SK-MEL-5 (cell line): ENCODE measurements around the gene ABCG2. TPM values are rescaled to one million over a fixed set of nuclear protein-coding genes. Genes with fewer than 3 reads are reported as not detected.
A peak's percentile ranks its signal among the peaks of the same experiment; 100 is the strongest.
"Not testable (repeated sequence)": the region's sequence is repeated elsewhere in the genome, so short reads cannot be mapped to it uniquely, and the experiment has no call there.

Experiments used
- DNase-seq: peaks from one replicate; pipeline ENCODE4 v3.0.0-alpha.2; 2016; ENCODE audit warnings: low read depth, low spot score
- in situ Hi-C: cut with HindIII; loops from 2 replicates; pipeline ENCODE4 v1.10.0; 2016; ENCODE audit warnings: low sequenced_read_pairs, high pct_unique_total_duplicates, low pct_unique_long_range_greater_than_20kb
- total RNA-seq: library from RNA; depleted of rRNA; stranded (reverse); fragments of >200 nt; shearing (Covaris generic); gene quantifications from 2 replicates; pipeline ENCODE4 v1.2.3, GENCODE V29; 2014

The ABCG2 gene
- total RNA-seq, 1 experiment from 2014 or later: 2.0 TPM

DNA sequence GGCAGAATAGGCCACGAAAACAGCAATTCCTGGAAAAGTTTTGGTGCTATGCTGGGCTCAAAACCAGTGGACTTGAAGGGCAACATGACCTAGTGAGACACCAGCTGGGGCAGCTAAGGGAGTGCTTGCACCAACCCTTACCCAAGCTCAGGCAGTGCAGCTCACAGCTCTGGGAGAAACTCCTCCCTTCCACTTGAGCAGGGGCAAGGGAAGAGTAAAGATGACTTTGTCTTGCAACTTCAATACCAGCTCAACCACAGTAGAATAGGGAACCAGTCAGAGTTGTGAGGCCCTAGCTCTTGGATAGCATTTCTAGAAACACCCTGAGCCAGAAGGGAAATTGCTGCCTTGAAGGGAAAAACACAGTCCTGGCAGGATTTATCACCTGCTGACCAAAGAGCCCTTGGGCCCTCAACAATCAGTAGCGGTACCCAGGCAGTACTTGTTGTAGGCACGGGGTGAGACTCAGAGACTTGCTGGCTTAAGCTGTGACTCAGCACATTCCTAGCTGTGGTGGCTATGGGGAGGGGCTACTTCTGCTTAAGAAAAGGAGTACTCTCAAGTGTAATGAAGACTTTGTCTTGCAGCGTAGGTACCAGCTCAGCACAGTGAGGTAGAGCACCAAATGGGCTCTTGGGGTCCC is 19.7 kb upstream of the ABCG2 start:
- in situ Hi-C loops: no loop called here
- DNase-seq: no peak

GRCh38 chr4:88172987-88173386 is 14.5 kb upstream of the ABCG2 start:
- no peak for DNase-seq
- in situ Hi-C loops: no loop called here

DNA sequence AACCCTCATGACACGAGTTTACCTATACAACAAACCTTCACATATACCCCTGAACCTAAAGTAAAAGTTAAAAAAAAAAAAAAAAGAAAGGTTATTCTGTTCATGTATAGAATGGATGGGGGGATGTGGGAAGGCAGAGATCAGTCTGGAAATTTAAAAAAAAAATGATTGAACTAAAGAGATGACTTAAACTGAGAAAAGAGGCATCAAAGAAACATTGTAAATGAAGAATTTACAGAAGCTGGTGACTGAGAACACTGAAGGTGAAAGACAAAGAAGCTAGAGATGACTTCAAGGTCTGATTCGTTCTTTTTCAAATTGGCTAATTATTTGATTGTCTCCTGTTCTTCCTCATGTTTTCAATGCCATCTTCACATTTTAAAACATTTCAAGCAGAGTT is 12.8 kb upstream of the ABCG2 start:
- no peak for DNase-seq
- in situ Hi-C loops: no loop called here

DNA sequence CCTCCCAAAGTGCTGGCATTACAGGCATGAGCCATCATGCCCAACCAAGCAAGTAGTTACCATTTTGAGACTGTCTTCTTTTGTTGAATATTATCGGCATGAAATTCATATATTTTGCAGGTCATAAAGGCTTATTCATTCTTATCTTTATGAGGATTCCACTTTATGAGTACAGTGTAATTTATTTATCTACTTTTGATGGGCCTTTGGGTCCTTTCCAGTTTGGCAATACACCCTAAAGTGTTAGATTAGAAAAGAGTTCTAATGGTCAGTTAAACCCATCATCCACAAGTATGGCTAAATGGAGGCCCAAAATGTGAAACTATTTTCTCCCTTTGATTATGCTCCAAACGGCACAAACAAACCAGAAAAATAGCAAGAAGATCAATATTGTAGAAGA is 10.9 kb upstream of the ABCG2 start:
- in situ Hi-C loops: no loop called here
- DNase-seq: no peak

GRCh38 chr4:88166608-88167007 is 8.2 kb upstream of the ABCG2 start:
- DNase-seq: peak; percentile 17

DNA sequence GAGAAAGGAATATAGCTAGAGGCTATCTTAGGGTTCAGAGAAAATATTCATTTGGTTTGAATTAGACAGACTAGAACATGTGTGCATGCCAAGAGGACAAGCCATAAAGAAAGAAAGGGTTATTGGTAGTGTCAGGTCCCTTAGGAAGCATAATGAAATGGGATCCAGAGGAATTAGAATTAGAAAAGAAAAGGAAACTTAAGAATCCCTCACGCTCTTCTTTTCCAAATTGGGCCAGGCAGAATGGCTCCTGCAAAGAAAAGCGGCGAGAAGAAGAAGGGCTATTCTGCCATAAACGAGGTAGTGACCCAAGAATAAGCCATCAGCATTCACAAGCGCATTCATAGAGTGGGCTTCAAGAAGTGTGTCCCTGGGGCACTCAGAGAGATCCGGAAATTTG is 4.9 kb upstream of the ABCG2 start:
- in situ Hi-C loops: no loop called here
- DNase-seq: no peak

More at GRCh38 chr4:88166608-88167007, 8.2 kb upstream of the ABCG2 start:
- in situ Hi-C loops: no loop called here

GRCh38 chr4:88162626-88163025 is 4.2 kb upstream of the ABCG2 start:
- no peak for DNase-seq
- in situ Hi-C loops: no loop called here

DNA sequence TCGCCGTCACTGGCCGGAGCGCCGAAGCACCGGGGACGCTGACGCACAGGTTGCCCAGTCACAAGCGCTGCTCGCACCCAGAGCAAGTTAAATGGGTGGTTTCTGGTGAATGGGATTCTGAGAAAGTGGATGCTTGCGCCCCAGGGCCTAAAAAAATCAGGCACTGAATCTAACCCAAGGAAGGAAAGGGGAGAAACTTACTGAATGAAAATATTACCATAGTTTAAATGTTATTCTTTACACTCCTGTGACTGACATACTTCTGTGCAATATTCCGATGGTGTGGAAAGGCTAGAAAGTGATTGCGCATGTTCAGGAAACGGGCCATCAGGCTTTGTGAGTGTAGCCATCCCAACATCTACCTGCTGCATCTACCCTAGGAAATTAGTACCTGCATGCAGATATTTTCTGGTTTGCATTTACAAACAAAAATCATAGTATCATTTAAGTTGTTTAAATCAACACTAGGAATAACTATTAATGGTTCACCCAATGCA is 838 bp upstream of the ABCG2 start:
- in situ Hi-C loops: no loop called here
- no peak for DNase-seq

DNA sequence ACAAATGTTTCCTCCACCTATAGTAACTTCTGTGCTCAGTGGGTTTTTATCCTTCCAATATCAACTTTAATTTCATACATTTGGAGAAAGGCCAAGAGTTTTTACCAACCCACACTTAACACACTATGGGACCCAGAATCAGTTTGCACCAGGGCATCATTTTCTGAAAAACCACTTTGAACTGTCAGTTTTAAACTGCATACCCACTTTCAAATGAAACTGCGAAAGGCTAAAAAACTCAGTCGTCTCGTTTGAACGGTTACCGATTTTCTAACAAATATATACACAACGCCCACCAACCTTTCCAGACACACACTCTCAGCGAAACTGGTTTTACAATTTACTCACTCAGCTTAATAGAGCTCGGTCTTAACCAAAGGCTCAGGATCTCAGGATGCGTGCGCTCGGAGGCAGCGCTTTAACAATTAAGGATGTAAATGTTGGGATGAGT is 376 bp downstream of the ABCG2 start:
- in situ Hi-C loops: no loop called here
- peak; percentile 5 for DNase-seq

GRCh38 chr4:88152331-88152730 is 6.1 kb downstream of the ABCG2 start:
- in situ Hi-C loops, DNase-seq: not testable (repeated sequence)

DNA sequence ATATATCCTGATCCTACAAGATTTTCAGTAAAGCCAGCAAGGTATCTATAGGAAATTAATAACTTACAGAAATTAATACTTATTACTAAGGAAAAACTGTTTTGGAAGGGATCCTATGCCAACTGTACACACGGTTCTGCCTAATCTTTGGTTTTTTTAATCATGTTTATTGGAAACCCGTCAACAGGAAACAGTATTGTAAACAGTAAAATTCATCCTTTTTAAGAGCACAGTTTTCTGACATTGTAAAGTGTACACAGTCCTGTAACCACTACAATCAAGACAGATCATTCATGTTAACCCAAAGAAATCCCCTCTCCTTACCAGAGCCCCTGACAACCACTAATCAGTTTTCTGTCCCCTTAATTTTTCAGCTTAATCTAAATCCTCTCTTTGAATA is 9.9 kb downstream of the ABCG2 start:
- in situ Hi-C loops: no loop called here
- no peak for DNase-seq

GRCh38 chr4:88147799-88148217 is 10.6 kb downstream of the ABCG2 start:
- in situ Hi-C loops: no loop called here
- no peak for DNase-seq

GRCh38 chr4:88146891-88147290 is 11.5 kb downstream of the ABCG2 start:
- no peak for DNase-seq
- in situ Hi-C loops: no loop called here

DNA sequence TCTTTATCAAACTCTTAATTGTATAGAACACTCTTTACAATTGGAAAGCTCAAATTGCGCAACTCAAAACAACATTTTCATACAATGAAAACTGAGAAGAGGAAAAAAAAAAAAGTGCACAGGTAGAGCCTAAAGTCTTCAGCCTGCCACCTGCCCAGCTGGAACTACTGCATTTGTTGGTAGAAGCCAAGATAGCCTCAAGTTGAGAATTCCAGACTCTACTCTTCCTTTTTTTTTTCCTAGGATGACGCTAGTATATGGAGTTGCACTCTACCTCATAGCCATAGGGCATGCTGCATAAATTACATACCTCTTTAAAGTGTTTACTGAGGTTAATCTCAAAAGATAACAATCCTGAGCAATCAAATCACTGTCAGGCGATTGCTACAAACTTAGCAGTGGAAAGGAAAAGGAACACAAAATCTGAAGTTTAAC is 13.6 kb downstream of the ABCG2 start:
- in situ Hi-C loops: no loop called here
- no peak for DNase-seq

GRCh38 chr4:88144048-88144447 is 14.4 kb downstream of the ABCG2 start:
- in situ Hi-C loops: no loop called here
- no peak for DNase-seq

- DNase-seq: no peak
- in situ Hi-C loops: no loop called here
These were observed 14.9 kb downstream of the ABCG2 start for GRCh38 chr4:88143504-88143903.

- peak; percentile 54 for DNase-seq
- in situ Hi-C loops: no loop called here
These were observed 19.9 kb downstream of the ABCG2 start for GRCh38 chr4:88138561-88138960.

GRCh38 chr4:88137112-88137511 is 21.3 kb downstream of the ABCG2 start:
- in situ Hi-C loops: no loop called here
- no peak for DNase-seq

DNA sequence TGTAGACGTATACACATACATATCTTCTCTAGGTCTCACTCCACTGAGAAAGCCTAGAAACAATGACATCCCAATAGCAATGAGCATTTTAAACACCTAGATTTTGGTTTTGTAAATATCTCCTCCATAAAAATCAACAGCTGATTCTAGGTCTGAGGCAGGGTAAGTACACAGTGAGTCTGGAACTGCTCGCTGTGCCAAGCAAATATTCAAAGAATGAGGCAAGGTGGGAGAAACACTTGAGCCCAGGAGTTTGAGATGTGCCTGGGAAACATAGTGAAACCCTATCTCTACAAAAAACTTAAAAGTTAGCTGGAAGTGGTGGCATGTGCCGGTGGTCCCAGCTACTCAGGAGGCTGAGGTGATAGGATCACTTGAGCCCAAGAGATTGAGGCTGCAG is 22.2 kb downstream of the ABCG2 start:
- in situ Hi-C loops: no loop called here
- no peak for DNase-seq

- DNase-seq: no peak
- in situ Hi-C loops: no loop called here
These were observed 23.1 kb downstream of the ABCG2 start for GRCh38 chr4:88135356-88135663.
